Measurements from ENCODE around the gene GMPR2.

GRCh38 chr14:24238527-24239037 lies 5.9 kb downstream of the GMPR2 start:
- TF ChIP-seq, protein P1, sequence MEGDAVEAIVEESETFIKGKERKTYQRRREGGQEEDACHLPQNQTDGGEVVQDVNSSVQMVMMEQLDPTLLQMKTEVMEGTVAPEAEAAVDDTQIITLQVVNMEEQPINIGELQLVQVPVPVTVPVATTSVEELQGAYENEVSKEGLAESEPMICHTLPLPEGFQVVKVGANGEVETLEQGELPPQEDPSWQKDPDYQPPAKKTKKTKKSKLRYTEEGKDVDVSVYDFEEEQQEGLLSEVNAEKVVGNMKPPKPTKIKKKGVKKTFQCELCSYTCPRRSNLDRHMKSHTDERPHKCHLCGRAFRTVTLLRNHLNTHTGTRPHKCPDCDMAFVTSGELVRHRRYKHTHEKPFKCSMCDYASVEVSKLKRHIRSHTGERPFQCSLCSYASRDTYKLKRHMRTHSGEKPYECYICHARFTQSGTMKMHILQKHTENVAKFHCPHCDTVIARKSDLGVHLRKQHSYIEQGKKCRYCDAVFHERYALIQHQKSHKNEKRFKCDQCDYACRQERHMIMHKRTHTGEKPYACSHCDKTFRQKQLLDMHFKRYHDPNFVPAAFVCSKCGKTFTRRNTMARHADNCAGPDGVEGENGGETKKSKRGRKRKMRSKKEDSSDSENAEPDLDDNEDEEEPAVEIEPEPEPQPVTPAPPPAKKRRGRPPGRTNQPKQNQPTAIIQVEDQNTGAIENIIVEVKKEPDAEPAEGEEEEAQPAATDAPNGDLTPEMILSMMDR (IDR thresholded peaks at IDR 0.05; ENCODE audit: low read depth, low read length), result no peak
- no peak for TF ChIP-seq EZH2phosphoT487 (IDR thresholded peaks at IDR 0.05; ENCODE audit: low read depth)

All from OCI-LY3 (cell line).